ENCODE measurements around the gene CDH26.

CDH26 gene

GRCh38 chr20:59958123-59958522, at the start of gene CDH26:
Gene CDH26 (plus strand): TSS chr20:59958423. CDS start chr20:59958727, 304 bp downstream.
- TF ChIP-seq CTCF (IDR thresholded peaks at IDR 0.05) = no peak

GRCh38 chr20:59908855-59909254, 49.4 kb upstream of the CDH26 start:
- TF ChIP-seq CTCF (IDR thresholded peaks at IDR 0.05) = no peak

GRCh38 chr20:59911041-59911440, 47.2 kb upstream of the CDH26 start:
- no peak for TF ChIP-seq CTCF (IDR thresholded peaks at IDR 0.05)

- TF ChIP-seq CTCF (IDR thresholded peaks at IDR 0.05) = no peak
Observed at GRCh38 chr20:59912609-59913008, 45.6 kb upstream of the CDH26 start.

- TF ChIP-seq CTCF (IDR thresholded peaks at IDR 0.05) = no peak
Observed at GRCh38 chr20:59920944-59921343, 37.3 kb upstream of the CDH26 start.

- no peak for TF ChIP-seq CTCF (IDR thresholded peaks at IDR 0.05)
Observed at GRCh38 chr20:59923514-59923913, 34.7 kb upstream of the CDH26 start.

GRCh38 chr20:59925359-59925758, 32.9 kb upstream of the CDH26 start:
- no peak for TF ChIP-seq CTCF (IDR thresholded peaks at IDR 0.05)

- no peak for TF ChIP-seq CTCF (IDR thresholded peaks at IDR 0.05)
Observed at GRCh38 chr20:59925899-59926298, 32.3 kb upstream of the CDH26 start.
